ENCODE data around the gene ZC3H12D. TPM values are rescaled to one million over a fixed set of nuclear protein-coding genes. Genes with fewer than 3 reads are reported as not detected.
"Not testable (repeated sequence)": the region's sequence is repeated elsewhere in the genome, so short reads cannot be mapped to it uniquely, and the experiment has no call there.

Gene ZC3H12D
- total RNA-seq, 1 experiment from 2014 or later, result 0.57 TPM

DNA sequence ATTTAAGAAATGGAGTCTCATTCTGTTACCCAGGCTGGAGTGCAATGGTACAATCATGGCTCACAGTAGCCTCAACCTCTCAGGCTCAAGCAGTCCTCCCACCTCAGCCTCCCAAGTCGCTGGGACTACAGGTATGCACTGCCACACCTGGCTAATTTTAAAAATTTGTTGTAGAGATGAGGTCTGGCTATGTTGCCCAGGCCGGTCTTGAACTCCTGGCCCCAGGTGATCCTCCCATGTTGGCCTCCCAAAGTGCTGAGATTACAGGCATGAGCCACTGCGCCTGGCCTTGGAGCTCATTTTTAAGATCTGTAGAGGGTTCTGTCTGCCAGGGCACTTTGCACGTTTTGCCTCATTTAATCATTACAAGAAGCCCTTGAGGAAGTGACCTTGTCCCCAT lies 17.5 kb downstream of the ZC3H12D start:
- Histone ChIP-seq H3K4me3 (ENCODE audit: low read depth, low read length) (no peak overlapping the region), H3K9me3 (no peaks in the 10 kb centered on the region), H3K27me3 (replicated peaks; ENCODE audit: control insufficient read depth, insufficient read depth, low read length) (no peaks in the 10 kb centered on the region), H3K36me3 (ENCODE audit: control insufficient read depth, insufficient read depth, low read length) (no peaks in the 10 kb centered on the region), H3K4me1 (no peaks in the 10 kb centered on the region)
- intact Hi-C loops (cut with micrococcal nuclease; ENCODE audit: unreplicated experiment), result no loop called here
- ChIA-PET POLR2A (no interaction called here), CTCF (no interaction called here)
- no peaks in the 10 kb centered on the region for H3K36me3 Mint-ChIP-seq (ENCODE audit: insufficient read depth, unreplicated experiment)
- no peaks in the 10 kb centered on the region for H3K27me3 Mint-ChIP-seq (ENCODE audit: insufficient read depth, unreplicated experiment)
- H3K4me3 Mint-ChIP-seq (ENCODE audit: unreplicated experiment), result no peak overlapping the region
- no peaks in the 10 kb centered on the region for H3K4me1 Mint-ChIP-seq (ENCODE audit: low read depth, unreplicated experiment)
- DNase-seq, result no peak
- no peak for TF ChIP-seq CTCF (IDR thresholded peaks at IDR 0.05; ENCODE audit: insufficient read depth in 1 of 2, low read depth in 1 of 2, low read length in 1 of 2, severe bottlenecking in 1 of 2, unreplicated experiment in 1 of 2)
- H3K9me3 Mint-ChIP-seq (ENCODE audit: unreplicated experiment), result no peaks in the 10 kb centered on the region
- H3K27ac Mint-ChIP-seq (ENCODE audit: unreplicated experiment), result no peak overlapping the region
- no TSS peak for BruUV-seq (replicated peaks)

GRCh38 chr6:149464411-149464810 lies 20.4 kb downstream of the ZC3H12D start:
- CTCF ChIA-PET, result no interaction called here

DNA sequence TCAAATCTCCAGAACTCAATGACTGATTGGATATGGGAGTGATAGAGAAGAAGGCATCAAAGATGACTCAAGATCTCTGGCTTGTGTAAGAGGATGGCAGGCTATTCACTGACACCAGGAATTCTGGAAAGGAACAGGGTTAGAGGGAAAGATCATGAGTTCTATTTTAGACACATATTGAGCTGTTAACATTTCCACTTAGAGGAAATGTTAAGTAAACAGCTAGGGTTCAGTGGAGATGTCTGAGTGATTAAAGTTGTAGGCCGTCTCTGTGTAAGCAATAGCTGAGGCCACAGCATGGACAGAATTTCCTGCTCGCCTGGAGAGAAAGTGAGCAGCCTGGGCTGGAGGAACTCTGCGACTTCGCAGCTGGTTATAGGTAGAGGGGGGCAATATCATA lies 21.0 kb downstream of the ZC3H12D start:
- Histone ChIP-seq H3K9me3 (no peaks in the 10 kb centered on the region), H3K27me3 (replicated peaks; ENCODE audit: control insufficient read depth, insufficient read depth, low read length) (no peaks in the 10 kb centered on the region), H3K4me3 (ENCODE audit: low read depth, low read length) (no peak overlapping the region), H3K36me3 (ENCODE audit: control insufficient read depth, insufficient read depth, low read length) (no peaks in the 10 kb centered on the region), H3K4me1 (no peaks in the 10 kb centered on the region)
- CTCF ChIA-PET, result no interaction called here
- TF ChIP-seq CTCF (IDR thresholded peaks at IDR 0.05; ENCODE audit: insufficient read depth in 1 of 2, low read depth in 1 of 2, low read length in 1 of 2, severe bottlenecking in 1 of 2, unreplicated experiment in 1 of 2), result no peak
- H3K4me1 Mint-ChIP-seq (ENCODE audit: low read depth, unreplicated experiment), result no peaks in the 10 kb centered on the region
- H3K27me3 Mint-ChIP-seq (ENCODE audit: insufficient read depth, unreplicated experiment), result no peaks in the 10 kb centered on the region
- POLR2A ChIA-PET, result interaction anchor here (0.6 kb wide), 1 partner anchor 35 kb away, joined by 4 read pairs; no protein-coding TSS in a partner anchor
- no peak overlapping the region for H3K27ac Mint-ChIP-seq (ENCODE audit: unreplicated experiment)
- no peaks in the 10 kb centered on the region for H3K36me3 Mint-ChIP-seq (ENCODE audit: insufficient read depth, unreplicated experiment)
- H3K9me3 Mint-ChIP-seq (ENCODE audit: unreplicated experiment), result no peaks in the 10 kb centered on the region
- intact Hi-C loops (cut with micrococcal nuclease; ENCODE audit: unreplicated experiment), result no loop called here
- no peak overlapping the region for H3K4me3 Mint-ChIP-seq (ENCODE audit: unreplicated experiment)
- DNase-seq, result no peak
- no TSS peak for BruUV-seq (replicated peaks)

More at GRCh38 chr6:149464411-149464810, 20.4 kb downstream of the ZC3H12D start:
- no peak overlapping the region for H3K27ac Mint-ChIP-seq (ENCODE audit: unreplicated experiment)
- H3K36me3 ChIP-seq (ENCODE audit: control insufficient read depth, insufficient read depth, low read length), result no peaks in the 10 kb centered on the region
- no peak for DNase-seq
- POLR2A ChIA-PET, result no interaction called here
- no peaks in the 10 kb centered on the region for H3K4me1 Mint-ChIP-seq (ENCODE audit: low read depth, unreplicated experiment)
- H3K4me3 ChIP-seq (ENCODE audit: low read depth, low read length), result no peak overlapping the region
- intact Hi-C loops (cut with micrococcal nuclease; ENCODE audit: unreplicated experiment), result no loop called here
- no peaks in the 10 kb centered on the region for H3K36me3 Mint-ChIP-seq (ENCODE audit: insufficient read depth, unreplicated experiment)
- TF ChIP-seq CTCF (IDR thresholded peaks at IDR 0.05; ENCODE audit: insufficient read depth in 1 of 2, low read depth in 1 of 2, low read length in 1 of 2, severe bottlenecking in 1 of 2, unreplicated experiment in 1 of 2), result no peak
- no peak overlapping the region for H3K4me3 Mint-ChIP-seq (ENCODE audit: unreplicated experiment)
- H3K9me3 ChIP-seq, result no peaks in the 10 kb centered on the region
- no TSS peak for BruUV-seq (replicated peaks)
- no peaks in the 10 kb centered on the region for H3K4me1 ChIP-seq
- H3K9me3 Mint-ChIP-seq (ENCODE audit: unreplicated experiment), result no peaks in the 10 kb centered on the region
- H3K27me3 Mint-ChIP-seq (ENCODE audit: insufficient read depth, unreplicated experiment), result no peaks in the 10 kb centered on the region
- no peaks in the 10 kb centered on the region for H3K27me3 ChIP-seq (replicated peaks; ENCODE audit: control insufficient read depth, insufficient read depth, low read length)

GRCh38 chr6:149462712-149463111 lies 22.1 kb downstream of the ZC3H12D start:
- BruUV-seq (replicated peaks); H3K4me3 Mint-ChIP-seq (ENCODE audit: unreplicated experiment); H3K36me3 Mint-ChIP-seq (ENCODE audit: insufficient read depth, unreplicated experiment); H3K27me3 Mint-ChIP-seq (ENCODE audit: insufficient read depth, unreplicated experiment); H3K27me3 ChIP-seq (replicated peaks; ENCODE audit: control insufficient read depth, insufficient read depth, low read length); DNase-seq; POLR2A ChIA-PET; H3K9me3 ChIP-seq; CTCF ChIA-PET; intact Hi-C loops (cut with micrococcal nuclease; ENCODE audit: unreplicated experiment); H3K36me3 ChIP-seq (ENCODE audit: control insufficient read depth, insufficient read depth, low read length); H3K4me3 ChIP-seq (ENCODE audit: low read depth, low read length); H3K4me1 ChIP-seq; H3K9me3 Mint-ChIP-seq (ENCODE audit: unreplicated experiment); H3K4me1 Mint-ChIP-seq (ENCODE audit: low read depth, unreplicated experiment); H3K27ac Mint-ChIP-seq (ENCODE audit: unreplicated experiment): not testable (repeated sequence)
